ENCODE measurements around the gene PELI3. TPM values are rescaled to one million over a fixed set of nuclear protein-coding genes. Genes with fewer than 3 reads are reported as not detected.

Gene PELI3
- total RNA-seq, 4 donors from 2014 or later, result 6.3 to 17.2 (median 8.8) TPM

DNA sequence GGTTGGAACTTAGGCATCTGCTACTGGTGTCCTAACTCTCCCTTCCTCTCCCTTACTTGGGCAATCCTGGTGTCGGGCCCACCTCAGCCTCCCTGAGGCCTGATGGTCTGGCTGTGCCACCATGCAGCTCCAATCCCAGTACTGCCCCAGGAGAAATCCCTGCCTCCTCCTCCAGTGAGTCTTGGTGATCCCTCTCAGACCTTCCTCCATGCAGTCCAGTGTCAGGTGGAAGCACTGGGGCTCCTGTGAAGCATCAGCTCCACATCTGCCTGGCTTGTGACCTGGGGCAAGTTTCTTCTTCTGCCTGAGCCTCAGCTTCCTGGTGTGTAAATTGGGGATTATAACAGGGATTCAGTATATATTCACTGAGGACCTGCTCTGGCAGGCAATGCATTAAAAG lies 1.8 kb upstream of the PELI3 start:
- intact Hi-C loops (cut with DNase I), result no loop called here
- H3K27ac ChIP-seq, result no peak overlapping the region
- WGBS, 2 donors, result 75 to 88% methylated on average over 1 of the region's 1 CpG

DNA sequence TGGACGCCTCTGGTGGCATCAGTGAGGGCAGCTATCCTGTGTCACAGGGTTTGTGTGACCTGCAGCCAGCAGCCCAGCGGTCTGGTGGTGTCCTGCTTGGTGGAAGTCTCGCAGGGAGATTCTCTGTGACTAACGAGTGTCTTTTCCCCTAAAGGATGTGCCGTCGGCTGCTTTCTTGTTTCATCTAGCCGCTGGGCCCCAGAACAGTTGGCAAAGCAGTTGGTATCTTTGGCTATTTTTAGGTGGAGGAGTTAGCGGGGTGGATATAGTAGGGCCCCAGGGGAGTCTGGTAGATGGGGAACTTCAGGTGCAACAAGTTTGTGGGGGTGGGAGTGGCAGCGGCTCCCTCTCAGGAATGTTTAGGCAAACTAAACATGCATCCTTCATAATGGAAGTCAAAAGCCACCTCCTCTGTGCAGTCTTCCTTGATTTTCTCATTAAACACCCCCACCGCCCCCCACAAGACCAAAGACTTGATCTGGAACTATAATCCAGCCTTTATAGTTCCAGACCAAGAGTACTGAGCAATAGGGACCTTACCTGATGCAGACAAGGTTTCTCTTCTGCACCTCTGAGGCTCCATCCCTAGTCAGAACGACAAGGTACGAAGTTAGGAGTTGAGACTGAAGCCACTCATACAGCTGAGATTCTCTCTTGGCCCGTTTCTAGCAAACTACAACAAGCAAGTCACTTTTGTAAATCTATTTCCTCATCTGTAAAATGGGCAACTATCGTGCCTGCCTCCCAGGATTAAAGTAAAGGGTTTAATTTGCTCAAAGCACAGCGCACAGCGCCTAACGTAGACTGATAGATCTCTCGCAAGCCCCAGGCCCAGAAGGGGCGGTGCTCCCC lies 1.1 kb upstream of the PELI3 start:
- Histone ChIP-seq H3K27ac (peak overlapping the region; percentile 77 to 94 (median 85)), H3K4me1 (peaks cover 13 to 28% (median 15%) of the 10 kb centered on the region in 3 donors), H3K36me3 (peaks cover 0 to 6% (median 0%) of the 10 kb centered on the region in 3 donors), H3K4me3 (peak overlapping the region; percentile 52 to 89 (median 70)), H3K27me3 (no peaks in the 10 kb centered on the region), H3K9me3 (peaks cover 0 to 3% (median 0%) of the 10 kb centered on the region in 3 donors)
- DNase-seq, result no peak
- intact Hi-C loops (cut with DNase I), result no loop called here
- TF ChIP-seq, protein P1, sequence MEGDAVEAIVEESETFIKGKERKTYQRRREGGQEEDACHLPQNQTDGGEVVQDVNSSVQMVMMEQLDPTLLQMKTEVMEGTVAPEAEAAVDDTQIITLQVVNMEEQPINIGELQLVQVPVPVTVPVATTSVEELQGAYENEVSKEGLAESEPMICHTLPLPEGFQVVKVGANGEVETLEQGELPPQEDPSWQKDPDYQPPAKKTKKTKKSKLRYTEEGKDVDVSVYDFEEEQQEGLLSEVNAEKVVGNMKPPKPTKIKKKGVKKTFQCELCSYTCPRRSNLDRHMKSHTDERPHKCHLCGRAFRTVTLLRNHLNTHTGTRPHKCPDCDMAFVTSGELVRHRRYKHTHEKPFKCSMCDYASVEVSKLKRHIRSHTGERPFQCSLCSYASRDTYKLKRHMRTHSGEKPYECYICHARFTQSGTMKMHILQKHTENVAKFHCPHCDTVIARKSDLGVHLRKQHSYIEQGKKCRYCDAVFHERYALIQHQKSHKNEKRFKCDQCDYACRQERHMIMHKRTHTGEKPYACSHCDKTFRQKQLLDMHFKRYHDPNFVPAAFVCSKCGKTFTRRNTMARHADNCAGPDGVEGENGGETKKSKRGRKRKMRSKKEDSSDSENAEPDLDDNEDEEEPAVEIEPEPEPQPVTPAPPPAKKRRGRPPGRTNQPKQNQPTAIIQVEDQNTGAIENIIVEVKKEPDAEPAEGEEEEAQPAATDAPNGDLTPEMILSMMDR (IDR thresholded peaks at IDR 0.05), result no peak
- no peak for TF ChIP-seq POLR2A (IDR thresholded peaks at IDR 0.05)
- 52 to 62% methylated on average over 4 to 10 of the region's 19 CpGs for WGBS, 2 donors

More for the DNA sequence above, 1.8 kb upstream of the PELI3 start:
- no peak for DNase-seq
- peaks cover 0 to 3% (median 0%) of the 10 kb centered on the region in 3 donors for H3K9me3 ChIP-seq
- peaks cover 0 to 5% (median 0%) of the 10 kb centered on the region in 3 donors for H3K36me3 ChIP-seq
- H3K4me3 ChIP-seq, result no peak overlapping the region
- no peaks in the 10 kb centered on the region for H3K27me3 ChIP-seq
- H3K4me1 ChIP-seq, result peaks cover 13 to 28% (median 15%) of the 10 kb centered on the region in 3 donors
- TF ChIP-seq, protein P1 (IDR thresholded peaks at IDR 0.05), result no peak
- TF ChIP-seq POLR2A (IDR thresholded peaks at IDR 0.05), result no peak

DNA sequence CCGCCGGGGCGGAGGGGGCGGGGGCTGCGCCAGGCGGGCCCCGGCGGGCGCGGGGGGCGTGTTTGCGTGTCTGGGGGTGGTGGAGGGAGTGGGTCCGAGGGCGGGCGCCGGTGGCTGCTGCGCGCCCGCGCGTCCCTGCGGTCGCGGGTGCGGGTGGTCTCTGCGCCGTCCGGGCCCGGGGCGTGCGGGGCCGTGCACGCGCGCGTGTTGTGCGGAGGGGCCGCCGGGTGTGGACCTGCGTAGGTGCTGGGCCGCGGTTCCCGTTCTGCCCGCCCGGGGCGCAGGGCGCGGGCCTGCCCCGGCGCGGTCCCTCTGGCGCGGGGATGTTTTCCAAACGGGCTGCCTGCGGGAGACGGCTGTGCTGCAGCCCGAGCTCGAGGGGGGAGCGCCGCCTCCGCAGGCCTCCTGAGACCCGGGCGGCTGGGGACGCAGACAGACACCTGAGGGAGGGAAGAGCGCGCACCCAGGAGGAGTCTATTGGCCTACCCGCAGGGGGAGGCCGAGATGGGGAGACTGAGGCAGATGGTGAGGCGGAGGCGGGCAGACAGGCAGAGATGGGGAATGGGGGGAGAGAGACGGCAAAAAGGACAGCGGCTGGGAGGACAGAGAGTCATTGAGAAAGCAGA lies 442 bp downstream of the PELI3 start:
- Histone ChIP-seq H3K27ac (peak overlapping the region; percentile 29 to 94 (median 85)), H3K27me3 (no peaks in the 10 kb centered on the region), H3K9me3 (no peaks in the 10 kb centered on the region), H3K4me3 (peak overlapping the region; percentile 52 to 89 (median 70)), H3K4me1 (peaks cover 13 to 28% (median 15%) of the 10 kb centered on the region in 3 donors), H3K36me3 (peaks cover 0 to 22% (median 0%) of the 10 kb centered on the region in 3 donors)
- TF ChIP-seq, protein P1 (IDR thresholded peaks at IDR 0.05), result peak in 4 of 6 experiments; percentile 22 to 67 (median 54)
- TF ChIP-seq POLR2A (IDR thresholded peaks at IDR 0.05), result no peak
- intact Hi-C loops (cut with DNase I), result no loop called here
- 3 to 14% methylated on average over 7 of the region's 72 CpGs for WGBS, 2 donors
- no peak for DNase-seq

DNA sequence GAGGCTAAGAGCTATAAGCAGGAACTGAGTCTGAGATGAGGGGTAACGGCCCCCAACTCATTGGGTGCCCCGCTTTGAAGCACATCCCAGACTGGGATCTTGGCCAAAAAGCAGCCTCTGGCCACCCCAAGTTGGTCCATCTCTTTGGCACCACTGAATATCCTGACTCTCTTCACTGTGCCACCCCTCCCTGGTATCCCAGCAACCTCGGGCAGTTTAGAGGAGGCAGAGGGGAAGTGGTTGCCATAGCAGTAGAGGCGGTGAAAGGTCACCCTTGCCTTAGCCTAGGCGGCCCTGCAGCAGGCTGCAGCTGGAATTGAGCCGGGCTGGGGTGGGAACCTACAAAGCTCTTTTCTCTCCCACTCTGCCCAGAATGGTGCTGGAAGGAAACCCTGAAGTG lies 1.1 kb downstream of the PELI3 start:
- peak overlapping the region; percentile 52 to 89 (median 70) for H3K4me3 ChIP-seq
- intact Hi-C loops (cut with DNase I), result no loop called here
- WGBS, 2 donors, result 41 to 100% methylated on average over 1 to 3 of the region's 6 CpGs
- no peaks in the 10 kb centered on the region for H3K27me3 ChIP-seq
- no peak for DNase-seq
- TF ChIP-seq, protein P1 (IDR thresholded peaks at IDR 0.05), result no peak
- no peak for TF ChIP-seq POLR2A (IDR thresholded peaks at IDR 0.05)
- H3K36me3 ChIP-seq, result peaks cover 0 to 28% (median 0%) of the 10 kb centered on the region in 3 donors
- H3K27ac ChIP-seq, result peak overlapping the region in 3 of 4 donors; percentile 29 to 94 (median 89)
- H3K9me3 ChIP-seq, result no peaks in the 10 kb centered on the region
- H3K4me1 ChIP-seq, result peaks cover 13 to 28% (median 15%) of the 10 kb centered on the region in 3 donors

DNA sequence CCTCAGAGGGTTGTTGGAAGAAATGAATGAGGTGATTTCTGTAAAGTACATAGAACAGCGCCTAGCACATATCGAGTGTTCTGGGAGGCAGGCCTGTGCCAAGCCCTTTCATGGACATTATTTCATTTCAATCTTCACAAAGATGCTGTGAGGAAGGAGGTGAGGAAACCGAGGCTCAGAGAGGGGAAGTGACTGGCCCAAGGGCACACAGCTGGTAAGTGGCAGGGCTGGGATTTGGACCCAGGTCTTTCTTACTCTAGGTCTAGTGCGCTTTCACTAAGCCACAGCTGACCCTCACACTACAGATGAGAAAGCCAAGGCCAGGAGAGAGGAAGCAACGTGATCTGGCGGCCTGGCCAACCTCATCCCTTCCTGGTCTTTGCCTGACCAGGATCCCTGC lies 2.0 kb downstream of the PELI3 start:
- WGBS, 2 donors, result 95 to 96% methylated on average over 6 of the region's 6 CpGs
- intact Hi-C loops (cut with DNase I), result no loop called here
- no peaks in the 10 kb centered on the region for H3K27me3 ChIP-seq
- peaks cover 13 to 33% (median 15%) of the 10 kb centered on the region in 3 donors for H3K4me1 ChIP-seq
- no peak for DNase-seq
- no peak overlapping the region for H3K4me3 ChIP-seq
- TF ChIP-seq, protein P1 (IDR thresholded peaks at IDR 0.05), result no peak
- no peak for TF ChIP-seq POLR2A (IDR thresholded peaks at IDR 0.05)
- no peak overlapping the region for H3K27ac ChIP-seq
- H3K9me3 ChIP-seq, result no peaks in the 10 kb centered on the region
- H3K36me3 ChIP-seq, result peaks cover 0 to 37% (median 6%) of the 10 kb centered on the region in 3 donors

All from esophagus squamous epithelium (tissue), 5 donors.